ENCODE results near the gene ALAS1.

- TF ChIP-seq, protein P1, sequence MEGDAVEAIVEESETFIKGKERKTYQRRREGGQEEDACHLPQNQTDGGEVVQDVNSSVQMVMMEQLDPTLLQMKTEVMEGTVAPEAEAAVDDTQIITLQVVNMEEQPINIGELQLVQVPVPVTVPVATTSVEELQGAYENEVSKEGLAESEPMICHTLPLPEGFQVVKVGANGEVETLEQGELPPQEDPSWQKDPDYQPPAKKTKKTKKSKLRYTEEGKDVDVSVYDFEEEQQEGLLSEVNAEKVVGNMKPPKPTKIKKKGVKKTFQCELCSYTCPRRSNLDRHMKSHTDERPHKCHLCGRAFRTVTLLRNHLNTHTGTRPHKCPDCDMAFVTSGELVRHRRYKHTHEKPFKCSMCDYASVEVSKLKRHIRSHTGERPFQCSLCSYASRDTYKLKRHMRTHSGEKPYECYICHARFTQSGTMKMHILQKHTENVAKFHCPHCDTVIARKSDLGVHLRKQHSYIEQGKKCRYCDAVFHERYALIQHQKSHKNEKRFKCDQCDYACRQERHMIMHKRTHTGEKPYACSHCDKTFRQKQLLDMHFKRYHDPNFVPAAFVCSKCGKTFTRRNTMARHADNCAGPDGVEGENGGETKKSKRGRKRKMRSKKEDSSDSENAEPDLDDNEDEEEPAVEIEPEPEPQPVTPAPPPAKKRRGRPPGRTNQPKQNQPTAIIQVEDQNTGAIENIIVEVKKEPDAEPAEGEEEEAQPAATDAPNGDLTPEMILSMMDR (conservative IDR thresholded peaks at IDR 0.05; ENCODE audit: low read depth, low read length) = no peak
- TF ChIP-seq EZH2 (IDR thresholded peaks at IDR 0.05; ENCODE audit: borderline replicate concordance, low read depth, low read length, poor library complexity, severe bottlenecking) = no peak
These were observed 60.0 kb downstream of the ALAS1 start for GRCh38 chr3:52257911-52258310.

All from A673 (cell line).